Loucy (cell line): ENCODE results near the gene LPP.

ENCODE experiments used
- H2AFZ ChIP-seq: fragments of 200-600 bp; sonication (generic); 2 replicates; pipeline ENCODE4 v1.6.0; 2016; ENCODE audit warnings: antibody characterized with exemption, mild to moderate bottlenecking, low read length, moderate library complexity
- H3F3A ChIP-seq: fragments of 200-600 bp; 2 replicates; pipeline ENCODE4 v1.6.0; 2016; ENCODE audit warnings: antibody characterized with exemption, low read depth, mild to moderate bottlenecking
- H3K27me3 ChIP-seq: fragments of 200-600 bp; sonication (generic); 2 replicates; pipeline ENCODE4 v1.6.1; 2014; ENCODE audit warnings: low read length, mild to moderate bottlenecking; ENCODE audit not compliant: insufficient read depth, poor library complexity, severe bottlenecking
- H3K36me3 ChIP-seq: fragments of 200-600 bp; sonication (generic); 2 replicates; pipeline ENCODE4 v1.6.1; 2016; ENCODE audit warnings: low read length; ENCODE audit not compliant: insufficient read depth
- H3K4me1 ChIP-seq: fragments of 200-600 bp; sonication (generic); 2 replicates; pipeline ENCODE4 v1.5.1; 2014; ENCODE audit warnings: low read length, mild to moderate bottlenecking; ENCODE audit not compliant: insufficient read depth, poor library complexity, severe bottlenecking
- H3K4me2 ChIP-seq: fragments of 200-600 bp; sonication (generic); 2 replicates; pipeline ENCODE4 v1.6.0; 2014; ENCODE audit warnings: antibody characterized with exemption, low read length, low read depth, mild to moderate bottlenecking; ENCODE audit not compliant: poor library complexity, severe bottlenecking
- H3K4me3 ChIP-seq: fragments of 200-600 bp; sonication (generic); 2 replicates; pipeline ENCODE4 v1.5.1; 2014; ENCODE audit warnings: low read length, mild to moderate bottlenecking, mixed read lengths; ENCODE audit not compliant: poor library complexity, severe bottlenecking
- H3K79me2 ChIP-seq: fragments of 200-600 bp; sonication (generic); 2 replicates; pipeline ENCODE4 v1.6.1; 2014; ENCODE audit warnings: low read length; ENCODE audit not compliant: insufficient read depth
- H3K9ac ChIP-seq: fragments of 200-600 bp; sonication (generic); 2 replicates; pipeline ENCODE4 v1.6.0; 2014; ENCODE audit warnings: mild to moderate bottlenecking, low read depth, low read length, moderate library complexity; ENCODE audit not compliant: poor library complexity, severe bottlenecking
- H3K9me2 ChIP-seq: fragments of 200-600 bp; sonication (generic); replicated peaks from 2 replicates; pipeline ENCODE4 v1.6.1; 2016; ENCODE audit warnings: low read depth, low read length, mixed read lengths
- H3K9me3 ChIP-seq: fragments of 200-600 bp; sonication (generic); 2 replicates; pipeline ENCODE4 v1.6.1; 2014; ENCODE audit warnings: mild to moderate bottlenecking, antibody characterized with exemption, low read length, low read depth; ENCODE audit not compliant: insufficient read depth
- H4K20me1 ChIP-seq: fragments of 200-600 bp; sonication (generic); 2 replicates; pipeline ENCODE4 v1.6.0; 2014; ENCODE audit warnings: antibody characterized with exemption, low read length, mild to moderate bottlenecking; ENCODE audit not compliant: insufficient read depth, poor library complexity, severe bottlenecking
- CTCF ChIP-seq: fragments of 200-600 bp; sonication (generic); conservative IDR thresholded peaks from 2 replicates; pipeline ENCODE4 v1.5.1; 2014; ENCODE audit warnings: mild to moderate bottlenecking, antibody characterized with exemption, low read length
- EZH2phosphoT487 ChIP-seq: fragments of 200-600 bp; IDR thresholded peaks from 2 replicates; pipeline ENCODE4 v1.6.1; 2018; ENCODE audit warnings: antibody characterized with exemption, mild to moderate bottlenecking, moderate library complexity, borderline replicate concordance

The LPP gene

GRCh38 chr3:188111002-188111584 lies 42.9 kb upstream of the LPP start:
- Histone ChIP-seq H3K4me1 (peaks cover 20% of the 10 kb centered on the region), H4K20me1 (no peaks in the 10 kb centered on the region), H2AFZ (no peak overlapping the region), H3K4me2 (no peak overlapping the region), H3K79me2 (no peaks in the 10 kb centered on the region), H3K9me3 (no peaks in the 10 kb centered on the region), H3K27me3 (no peaks in the 10 kb centered on the region), H3K9me2 (no peaks in the 10 kb centered on the region), H3K9ac (no peak overlapping the region), H3F3A (no peaks in the 10 kb centered on the region), H3K36me3 (no peaks in the 10 kb centered on the region), H3K4me3 (no peak overlapping the region)
- TF ChIP-seq CTCF, result no peak
- TF ChIP-seq EZH2phosphoT487, result no peak

- no peak overlapping the region for H3K4me3 ChIP-seq
- H3F3A ChIP-seq, result no peaks in the 10 kb centered on the region
- H2AFZ ChIP-seq, result no peak overlapping the region
- H3K4me2 ChIP-seq, result no peak overlapping the region
- H3K36me3 ChIP-seq, result no peaks in the 10 kb centered on the region
- no peak overlapping the region for H3K9ac ChIP-seq
- H3K79me2 ChIP-seq, result no peaks in the 10 kb centered on the region
- no peaks in the 10 kb centered on the region for H3K9me2 ChIP-seq
- H3K27me3 ChIP-seq, result no peaks in the 10 kb centered on the region
- no peaks in the 10 kb centered on the region for H4K20me1 ChIP-seq
- no peaks in the 10 kb centered on the region for H3K9me3 ChIP-seq
- H3K4me1 ChIP-seq, result peaks cover 17% of the 10 kb centered on the region
- no peak for TF ChIP-seq EZH2phosphoT487
- no peak for TF ChIP-seq CTCF
Measured at GRCh38 chr3:188113756-188114155, 40.2 kb upstream of the LPP start.

- H3K27me3 ChIP-seq, result no peaks in the 10 kb centered on the region
- H3K79me2 ChIP-seq, result no peaks in the 10 kb centered on the region
- H3K4me3 ChIP-seq, result no peak overlapping the region
- no peaks in the 10 kb centered on the region for H3F3A ChIP-seq
- no peaks in the 10 kb centered on the region for H3K9me3 ChIP-seq
- no peaks in the 10 kb centered on the region for H3K4me1 ChIP-seq
- no peaks in the 10 kb centered on the region for H3K36me3 ChIP-seq
- no peak overlapping the region for H3K9ac ChIP-seq
- no peak overlapping the region for H2AFZ ChIP-seq
- no peaks in the 10 kb centered on the region for H4K20me1 ChIP-seq
- TF ChIP-seq CTCF (no peak), EZH2phosphoT487 (no peak)
- no peaks in the 10 kb centered on the region for H3K9me2 ChIP-seq
- H3K4me2 ChIP-seq, result no peak overlapping the region
Measured at GRCh38 chr3:188119846-188120245, 34.1 kb upstream of the LPP start.
